Activated gamma-delta T cell (primary cell): ENCODE data around the gene ZNF277.

Experiments used
- DNase-seq: peaks from one replicate; lab custom pipeline; 2025; lab: John Stamatoyannopoulos, UW

The ZNF277 gene

DNA sequence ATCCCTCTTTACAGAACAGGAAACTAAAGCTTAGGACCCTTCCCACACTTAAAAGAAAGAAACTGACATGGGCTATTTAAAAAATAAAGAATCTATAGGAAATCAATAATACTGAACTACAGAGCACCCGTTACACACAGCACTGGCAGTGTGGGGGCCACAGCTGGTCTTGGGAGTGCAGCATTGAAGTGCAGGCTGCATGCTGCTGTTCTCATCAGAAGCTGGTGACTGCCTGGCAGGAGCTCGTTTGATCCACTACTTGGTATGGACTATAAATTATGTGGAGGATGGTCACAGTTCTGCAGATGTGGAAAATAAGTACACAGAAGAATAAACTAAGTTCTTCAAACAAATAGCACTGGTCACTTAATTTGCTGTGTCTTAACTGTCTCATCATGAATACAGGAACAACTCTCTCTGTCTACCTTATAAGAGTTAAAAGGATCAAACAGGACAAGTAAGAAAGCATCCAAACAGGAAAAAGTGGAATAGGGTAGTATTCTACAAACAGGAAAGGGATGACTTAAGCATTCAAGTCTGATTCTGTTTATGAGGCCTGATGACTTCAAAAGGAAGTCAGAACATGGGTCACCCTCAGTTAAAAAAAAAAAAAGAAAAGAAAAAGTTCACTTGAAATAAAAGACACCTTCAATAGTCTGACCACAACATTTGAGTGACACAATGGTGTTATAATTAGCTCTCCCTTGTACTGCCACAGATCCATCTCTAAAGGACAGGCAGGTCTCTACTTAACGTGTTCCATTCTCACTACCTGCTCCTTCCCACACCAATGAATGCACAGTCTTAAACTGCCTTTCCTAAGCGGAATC, 21.3 kb upstream of the ZNF277 start:
- DNase-seq, result no peak

GRCh38 chr7:112186300-112186699, 20.2 kb upstream of the ZNF277 start:
- no peak for DNase-seq

DNA sequence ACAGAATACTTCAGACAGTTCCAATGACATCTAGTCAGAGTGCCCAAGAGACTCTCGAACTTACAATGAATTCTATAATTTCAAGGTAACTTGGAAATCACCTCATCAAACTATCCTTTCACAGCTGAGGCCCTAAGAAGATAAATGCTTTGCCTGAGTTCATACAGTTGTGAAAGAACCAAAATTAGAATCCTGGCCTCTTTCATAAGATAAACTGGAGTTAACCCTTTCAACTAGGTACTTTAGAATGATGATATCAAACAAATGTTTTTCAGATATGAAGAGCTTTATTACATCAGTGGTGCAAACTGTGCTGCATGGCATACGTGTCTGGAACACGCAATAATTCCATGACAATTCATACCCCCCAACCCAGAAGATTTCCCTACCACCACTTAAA, 18.2 kb upstream of the ZNF277 start:
- no peak for DNase-seq

GRCh38 chr7:112189691-112190090, 16.8 kb upstream of the ZNF277 start:
- DNase-seq, result no peak

- no peak for DNase-seq
Observed at GRCh38 chr7:112190120-112190519, 16.4 kb upstream of the ZNF277 start.

DNA sequence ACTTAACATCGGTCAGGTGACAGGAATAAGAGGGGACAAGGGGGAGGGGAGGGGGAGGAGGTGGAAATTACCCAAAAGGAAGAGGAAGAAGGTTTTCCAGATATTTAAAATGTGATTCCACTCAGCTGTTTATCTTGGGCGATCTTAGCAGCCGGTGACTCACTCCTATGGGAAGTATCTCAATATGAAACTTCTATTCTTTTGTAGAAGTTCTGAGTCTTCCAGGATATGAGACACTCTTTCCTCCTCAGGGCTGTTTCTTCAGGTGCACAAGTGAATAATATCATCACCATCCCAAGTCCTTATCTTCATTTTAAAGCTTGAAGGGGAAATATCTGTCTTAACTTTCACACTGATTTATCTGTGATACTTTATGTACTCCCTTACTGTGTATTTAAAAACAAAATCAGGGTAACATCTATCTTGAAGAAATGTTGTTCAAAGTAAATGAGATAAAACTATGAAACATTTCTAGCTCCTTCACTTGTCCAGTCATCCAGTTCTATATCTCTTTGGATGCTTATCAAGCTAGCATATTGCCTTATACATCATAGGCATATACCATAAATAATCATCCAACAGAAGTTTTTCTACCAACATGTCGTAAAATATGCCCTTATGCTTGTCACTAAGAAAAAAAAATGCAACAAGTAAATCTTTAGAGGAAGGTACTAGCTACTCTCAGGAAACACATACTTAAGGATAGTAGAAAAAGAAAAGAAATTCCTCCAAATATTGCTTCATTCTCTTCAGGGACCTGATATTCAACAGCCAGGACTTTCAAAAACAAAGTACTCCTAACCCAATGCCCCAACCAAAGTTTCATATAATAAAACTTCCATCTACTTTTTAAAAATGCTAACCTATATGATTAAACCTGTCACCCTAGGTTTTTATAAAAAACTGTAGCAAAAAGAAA, 14.0 kb upstream of the ZNF277 start:
- DNase-seq, result no peak

GRCh38 chr7:112193915-112194502, 12.5 kb upstream of the ZNF277 start:
- no peak for DNase-seq

- no peak for DNase-seq
Observed at GRCh38 chr7:112195717-112196116, 10.8 kb upstream of the ZNF277 start.

DNA sequence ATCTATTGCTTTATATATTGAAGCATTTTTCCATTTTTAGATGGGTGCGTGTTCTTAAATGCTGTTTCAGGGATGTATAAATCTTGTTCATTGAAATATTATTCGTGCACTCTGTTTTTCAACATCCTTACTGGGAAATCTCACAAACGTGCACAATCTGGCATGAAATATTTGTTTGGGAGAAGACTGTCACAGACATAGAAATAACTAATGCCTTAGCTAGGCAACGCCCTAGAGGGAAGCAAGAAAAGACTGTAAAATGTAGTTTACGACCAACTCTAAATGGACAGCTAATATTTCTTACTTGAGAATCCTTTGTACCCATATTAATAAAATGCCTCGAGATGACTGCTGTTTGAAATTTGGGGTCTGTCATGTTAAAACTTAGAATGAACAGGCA, 9.2 kb upstream of the ZNF277 start:
- DNase-seq, result no peak

- DNase-seq, result no peak
Observed at GRCh38 chr7:112199035-112199655, 7.3 kb upstream of the ZNF277 start.

DNA sequence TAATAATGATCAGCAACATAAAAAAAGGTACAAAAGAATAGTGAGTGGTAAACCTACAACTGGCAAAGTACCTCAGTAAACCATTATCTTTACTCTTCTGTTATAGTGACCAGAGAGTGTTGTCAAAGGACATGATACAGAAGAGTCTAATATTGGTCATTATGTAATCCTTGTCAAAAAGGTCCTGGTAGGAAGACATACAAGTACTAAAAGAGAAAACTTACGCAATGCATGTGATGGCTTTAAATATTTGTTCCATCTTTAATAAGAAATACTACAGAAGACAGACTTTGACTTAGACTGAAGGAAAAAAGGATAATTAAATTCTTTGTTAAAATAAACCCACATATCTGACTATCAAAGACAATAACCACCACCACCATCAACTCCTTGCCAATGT, 6.8 kb upstream of the ZNF277 start:
- no peak for DNase-seq

- no peak for DNase-seq
Observed at GRCh38 chr7:112201411-112201810, 5.1 kb upstream of the ZNF277 start.

DNA sequence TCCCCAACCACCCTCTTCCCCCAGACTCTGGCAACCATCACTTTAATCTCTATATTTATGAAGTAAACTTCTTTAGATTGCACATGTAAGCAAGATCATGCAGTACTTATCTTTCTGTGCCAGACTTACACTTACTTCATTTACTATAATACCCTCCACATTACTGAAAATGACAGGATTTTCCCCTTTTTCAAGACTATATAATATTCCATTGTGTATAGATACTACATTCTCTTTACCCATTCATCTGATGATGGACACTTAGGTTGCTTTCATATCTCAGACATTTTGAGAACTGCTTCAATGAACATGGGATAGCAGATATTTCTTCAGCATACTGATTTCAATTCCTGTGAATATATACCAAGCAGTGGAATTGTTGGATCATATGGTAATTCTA, 4.7 kb upstream of the ZNF277 start:
- DNase-seq, result no peak

- no peak for DNase-seq
Observed at GRCh38 chr7:112202816-112203215, 3.7 kb upstream of the ZNF277 start.

- DNase-seq, result no peak
Observed at GRCh38 chr7:112203365-112203739, 3.1 kb upstream of the ZNF277 start.

GRCh38 chr7:112204499-112205342, 1.8 kb upstream of the ZNF277 start:
- DNase-seq, result no peak

- DNase-seq, result peak; percentile 22
Observed at GRCh38 chr7:112205343-112206237, 905 bp upstream of the ZNF277 start.

DNA sequence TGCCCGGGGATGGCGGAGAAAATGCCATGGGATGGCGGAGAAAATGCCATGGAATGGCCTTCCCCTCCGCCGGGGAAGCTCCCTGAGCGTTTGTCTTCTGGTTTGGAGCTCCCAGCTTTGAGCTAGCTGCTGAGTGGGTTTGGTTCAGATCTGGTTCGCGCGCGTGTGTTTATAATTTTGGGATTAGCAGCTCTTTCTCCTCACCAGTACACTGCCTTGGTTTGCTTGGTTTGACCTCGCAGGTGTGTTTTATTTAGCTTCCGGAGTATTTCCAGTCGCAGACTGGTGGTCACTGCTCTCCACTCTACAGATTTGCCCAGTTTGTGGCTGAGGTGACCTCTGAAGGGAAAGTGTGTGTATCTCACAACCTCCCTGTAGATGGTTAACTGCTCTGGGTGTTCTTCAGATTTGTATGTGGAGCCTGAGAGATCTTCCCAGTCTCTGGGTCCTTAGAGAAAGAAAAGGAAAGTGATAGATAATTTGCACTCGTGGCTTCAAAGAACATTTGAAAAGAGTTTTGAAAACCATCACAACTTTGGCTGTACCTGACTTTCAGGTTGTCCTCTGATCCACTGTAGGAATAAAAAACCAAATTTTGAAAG, 597 bp downstream of the ZNF277 start:
- no peak for DNase-seq

DNA sequence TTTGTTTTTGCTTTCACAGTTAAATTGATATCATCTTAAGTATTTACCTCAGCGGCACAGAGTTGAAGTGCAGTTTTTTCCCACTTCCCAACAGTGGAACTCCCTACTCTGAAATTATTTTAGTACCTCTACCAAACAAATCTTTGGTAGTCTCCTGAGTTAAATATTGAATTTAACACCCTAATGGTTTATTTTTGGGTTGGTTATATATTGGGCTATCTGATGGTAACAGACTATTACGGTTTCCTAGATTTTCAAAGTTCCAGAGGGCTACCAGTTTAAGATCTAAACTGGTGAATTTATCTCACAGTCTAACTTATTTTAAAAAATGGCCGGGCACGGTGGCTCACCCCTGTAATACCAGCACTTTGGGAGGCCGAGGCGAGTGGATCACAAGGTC, 1.3 kb downstream of the ZNF277 start:
- DNase-seq, result no peak
